Transverse colon (tissue), 4 donors: Measurements from ENCODE around the gene HORMAD2.

Source experiments
- EP300 ChIP-seq: sonication (generic); formaldehyde crosslinking; IDR thresholded peaks from one replicate; pipeline ENCODE4 v1.6.1; 2017; ENCODE audit warnings: antibody characterized with exemption, low read depth
- POLR2AphosphoS5 ChIP-seq, 3 donors: sonication (generic); formaldehyde crosslinking; IDR thresholded peaks; one replicate each; pipeline ENCODE4 v1.6.1; 2016; ENCODE audit warnings: antibody characterized with exemption in 3 of 3
- TF ChIP-seq, protein P1 (sequence below), 5 experiments: fragments of 200-600 bp in 3 of 5; fragments of 450-650 bp in 2 of 5; sonication (generic) in 3 of 5; IDR thresholded peaks; 1 replicate in 2 of 5; 2 replicates in 3 of 5; pipeline ENCODE4 v1.5.1; 2016 to 2017; ENCODE audit warnings: antibody characterized with exemption in 5 of 5, inconsistent platforms in 3 of 5, mild to moderate bottlenecking in 2 of 5, moderate library complexity in 1 of 5

DNA sequence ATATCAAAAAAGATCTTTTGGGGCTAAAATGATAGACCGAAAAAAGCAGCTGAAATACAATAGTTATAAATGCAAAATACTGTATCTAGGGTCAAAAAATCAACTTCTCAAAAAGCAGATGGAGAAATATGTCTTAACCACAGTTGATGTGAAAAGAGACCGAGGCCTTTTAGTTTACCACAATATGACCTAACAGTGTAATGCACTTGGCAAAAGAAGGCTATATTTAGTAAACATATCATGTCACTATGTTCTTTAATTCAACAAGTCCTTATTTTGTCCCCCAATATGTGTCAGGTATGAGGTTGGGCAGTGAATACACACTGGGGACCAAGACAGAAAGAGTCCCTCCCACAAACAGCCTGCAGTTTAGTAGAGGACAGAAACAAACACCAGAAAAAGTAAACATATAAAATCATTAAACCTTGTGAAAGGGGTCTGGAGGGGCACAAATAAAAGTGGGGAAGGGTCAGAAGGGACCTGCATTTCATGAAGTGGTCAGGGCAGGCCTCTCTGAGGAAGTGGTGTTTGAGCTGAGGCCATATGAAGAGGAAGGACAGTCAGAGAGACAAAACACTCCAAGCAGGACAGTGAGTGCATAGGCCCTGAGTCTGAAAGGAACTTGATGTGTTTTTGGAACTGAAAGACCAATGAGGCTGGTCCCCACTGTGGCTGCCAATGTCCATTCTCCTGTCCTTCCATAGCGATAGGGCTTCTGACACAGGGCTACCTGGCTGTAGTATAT lies 112.9 kb downstream of the HORMAD2 start:
- TF ChIP-seq, protein P1, sequence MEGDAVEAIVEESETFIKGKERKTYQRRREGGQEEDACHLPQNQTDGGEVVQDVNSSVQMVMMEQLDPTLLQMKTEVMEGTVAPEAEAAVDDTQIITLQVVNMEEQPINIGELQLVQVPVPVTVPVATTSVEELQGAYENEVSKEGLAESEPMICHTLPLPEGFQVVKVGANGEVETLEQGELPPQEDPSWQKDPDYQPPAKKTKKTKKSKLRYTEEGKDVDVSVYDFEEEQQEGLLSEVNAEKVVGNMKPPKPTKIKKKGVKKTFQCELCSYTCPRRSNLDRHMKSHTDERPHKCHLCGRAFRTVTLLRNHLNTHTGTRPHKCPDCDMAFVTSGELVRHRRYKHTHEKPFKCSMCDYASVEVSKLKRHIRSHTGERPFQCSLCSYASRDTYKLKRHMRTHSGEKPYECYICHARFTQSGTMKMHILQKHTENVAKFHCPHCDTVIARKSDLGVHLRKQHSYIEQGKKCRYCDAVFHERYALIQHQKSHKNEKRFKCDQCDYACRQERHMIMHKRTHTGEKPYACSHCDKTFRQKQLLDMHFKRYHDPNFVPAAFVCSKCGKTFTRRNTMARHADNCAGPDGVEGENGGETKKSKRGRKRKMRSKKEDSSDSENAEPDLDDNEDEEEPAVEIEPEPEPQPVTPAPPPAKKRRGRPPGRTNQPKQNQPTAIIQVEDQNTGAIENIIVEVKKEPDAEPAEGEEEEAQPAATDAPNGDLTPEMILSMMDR (IDR thresholded peaks at IDR 0.05), result no peak
- TF ChIP-seq EP300, result no peak
- no peak for TF ChIP-seq POLR2AphosphoS5 (IDR thresholded peaks at IDR 0.05)
